GM20000 (cell line): ENCODE measurements around the gene EDAR.

Experiments
- DNase-seq: peaks from one replicate; pipeline ENCODE4 v3.0.0; 2012; ENCODE audit warnings: low spot score
- CTCF ChIP-seq: IDR thresholded peaks from 2 replicates; pipeline ENCODE4 v1.5.1; 2012; ENCODE audit warnings: mild to moderate bottlenecking, control low read depth; ENCODE audit errors: extremely low read depth, missing control alignments

The EDAR gene

GRCh38 chr2:109017017-109017416, 28.0 kb upstream of the EDAR start:
- no peak for DNase-seq
- TF ChIP-seq CTCF = no peak

- no peak for TF ChIP-seq CTCF
- no peak for DNase-seq
These were observed 27.4 kb upstream of the EDAR start for GRCh38 chr2:109016376-109016775.

DNA sequence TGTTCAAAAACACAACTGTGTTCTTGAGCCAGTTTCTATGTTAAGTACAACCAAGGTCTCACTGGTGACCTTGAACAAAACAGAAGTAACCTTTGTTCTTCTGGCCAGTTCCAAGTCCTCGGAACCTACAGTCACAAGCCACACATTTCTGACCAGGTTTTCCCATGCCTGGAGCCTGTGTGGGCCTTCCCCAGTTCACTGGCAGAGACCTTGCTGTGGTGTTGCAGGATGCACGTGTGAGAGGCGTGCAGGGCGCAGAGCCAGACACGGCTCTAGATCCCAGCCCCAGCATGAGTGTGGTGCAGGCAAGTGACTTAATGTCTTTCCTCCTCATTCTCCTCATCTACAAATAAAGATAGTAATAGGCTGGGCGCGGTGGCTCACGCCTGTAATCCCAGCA, 25.5 kb upstream of the EDAR start:
- TF ChIP-seq CTCF = no peak
- DNase-seq = no peak

DNA sequence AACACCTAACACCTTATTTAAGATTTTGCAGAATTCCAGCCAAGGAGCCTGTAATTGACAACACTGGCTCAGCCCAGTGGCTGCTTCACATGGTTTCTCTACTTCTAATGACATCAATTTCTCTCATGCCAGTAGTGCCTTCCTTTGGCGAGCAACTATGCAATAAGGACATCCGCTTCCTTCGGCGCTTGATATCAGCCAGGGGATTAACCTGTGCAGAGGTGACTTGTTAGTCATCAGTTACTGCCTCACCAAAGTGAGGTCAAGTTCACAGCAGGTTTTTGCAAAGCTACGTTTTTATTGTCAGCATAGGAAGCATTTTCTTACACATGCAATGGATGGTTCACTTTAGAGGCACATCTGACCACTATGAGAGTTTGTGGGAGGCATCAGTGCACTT, 24.0 kb upstream of the EDAR start:
- DNase-seq = no peak
- no peak for TF ChIP-seq CTCF

DNA sequence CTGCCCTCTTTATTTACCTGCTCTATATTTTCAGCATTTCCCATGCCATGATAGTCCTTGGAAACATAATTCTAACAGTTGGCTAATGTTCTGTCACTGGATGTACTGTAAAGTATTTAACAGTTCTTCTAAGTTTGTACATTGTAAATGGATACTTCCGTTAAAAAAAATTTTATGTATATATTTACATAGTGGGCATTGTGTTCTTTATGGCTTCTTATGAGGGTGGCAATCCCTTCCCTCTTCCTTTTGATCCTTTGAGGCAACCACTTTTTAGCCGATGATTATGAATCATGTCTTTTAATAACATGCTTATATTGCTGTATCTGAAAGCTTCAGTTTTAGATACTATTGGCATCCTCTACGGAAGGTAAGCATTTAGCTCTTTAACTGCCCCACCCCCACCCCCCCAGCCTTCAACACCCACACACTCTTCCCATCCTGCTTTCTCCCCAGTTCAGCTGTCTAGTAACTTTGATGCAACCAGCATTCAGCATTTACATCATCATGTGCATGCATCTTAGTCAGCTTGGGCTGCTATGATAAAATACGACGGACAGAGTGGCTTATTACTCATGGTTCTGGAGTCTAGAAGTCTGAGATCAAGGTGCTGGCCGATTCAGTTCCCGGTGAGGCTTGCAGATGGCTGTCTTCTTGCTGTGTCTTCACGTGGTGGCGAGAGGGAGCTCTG, 21.0 kb upstream of the EDAR start:
- DNase-seq = no peak
- no peak for TF ChIP-seq CTCF

DNA sequence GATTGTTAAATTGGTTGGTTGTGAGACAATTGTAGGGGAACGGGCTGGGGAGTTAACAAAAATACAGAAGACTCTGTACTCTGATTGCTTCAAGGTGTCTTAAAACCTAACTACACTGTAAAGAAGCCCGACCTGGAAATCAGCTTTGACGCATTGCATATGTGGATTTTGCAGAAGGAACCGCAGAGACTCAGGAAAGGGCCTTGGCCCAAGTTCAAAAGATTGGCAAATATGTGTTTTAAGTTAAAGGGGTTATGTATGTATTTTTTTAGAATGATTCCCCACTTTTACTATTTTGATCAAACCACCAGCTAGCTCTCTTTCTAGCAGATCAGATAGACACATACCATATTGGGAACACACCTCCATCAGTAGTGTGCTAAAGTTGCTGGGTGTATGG, 18.0 kb upstream of the EDAR start:
- no peak for TF ChIP-seq CTCF
- DNase-seq = no peak

DNA sequence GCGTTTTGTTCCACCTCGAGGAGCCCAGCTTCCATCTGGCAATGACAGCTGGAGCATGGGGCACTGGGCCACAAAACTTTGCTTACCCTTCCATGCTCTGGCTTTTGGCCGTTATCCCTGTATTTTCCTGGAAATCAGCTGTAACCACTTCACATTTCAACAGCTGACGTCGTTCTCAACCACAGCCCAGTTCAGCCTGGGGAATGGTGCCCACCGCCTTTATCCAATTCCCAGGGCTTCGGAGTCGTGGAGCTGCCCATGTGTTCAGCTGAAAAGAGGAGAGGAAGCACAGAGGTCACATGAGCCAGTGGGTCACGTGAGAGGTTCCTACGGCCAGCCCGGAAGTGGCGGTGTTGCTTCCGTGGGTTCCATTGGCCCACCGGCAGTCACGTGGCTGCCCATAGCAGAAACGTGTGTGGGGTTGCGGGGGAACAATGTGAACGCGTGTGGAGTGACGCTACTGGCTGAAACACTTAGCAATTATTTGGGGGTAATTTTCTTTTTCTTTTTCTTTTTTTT, 16.7 kb upstream of the EDAR start:
- TF ChIP-seq CTCF = no peak
- no peak for DNase-seq
